MCF 10A (cell line): ENCODE results near the gene DYNC1I2. TPM values are rescaled to one million over a fixed set of nuclear protein-coding genes. Genes with fewer than 3 reads are reported as not detected.

Source experiments
- BruUV-seq: library from RNA; stranded (reverse); fragments of 400-500 nt; replicated peaks from 2 replicates; lab custom pipeline; 2021; lab: Mats Ljungman, UMichigan
- CTCF ChIA-PET: fragments of 300-600 bp; sonication (Branson Sonifier 250); formaldehyde crosslinking; extraction: SDS; loops from one replicate; lab custom pipeline; 2021; ENCODE audit warnings: antibody characterized with exemption, inconsistent platforms; lab: Yijun Ruan, JAX
- POLR2A ChIA-PET: fragments of 300-600, 350-650 bp; sonication (Branson Sonifier 250); formaldehyde crosslinking; extraction: SDS; loops from one replicate; lab custom pipeline; 2020; ENCODE audit warnings: antibody characterized with exemption, inconsistent platforms; lab: Yijun Ruan, JAX
- DNase-seq: peaks from one replicate; pipeline ENCODE4 v3.0.0-alpha.2; 2018; ENCODE audit not compliant: unreplicated experiment
- H3K27ac Mint-ChIP-seq: one replicate; pipeline ENCODE4 v1.8.0; 2022; ENCODE audit warnings: mild to moderate bottlenecking, low read depth, mixed read lengths; ENCODE audit not compliant: unreplicated experiment
- H3K27me3 Mint-ChIP-seq: one replicate; pipeline ENCODE4 v1.8.0; 2022; ENCODE audit warnings: mixed read lengths; ENCODE audit not compliant: insufficient read depth, unreplicated experiment
- H3K36me3 Mint-ChIP-seq: one replicate; pipeline ENCODE4 v1.8.0; 2022; ENCODE audit warnings: mild to moderate bottlenecking, moderate library complexity, mixed read lengths; ENCODE audit not compliant: insufficient read depth, unreplicated experiment
- H3K4me1 Mint-ChIP-seq: one replicate; pipeline ENCODE4 v1.8.0; 2022; ENCODE audit warnings: mixed read lengths; ENCODE audit not compliant: insufficient read depth, unreplicated experiment
- H3K4me3 Mint-ChIP-seq: one replicate; pipeline ENCODE4 v1.8.0; 2022; ENCODE audit warnings: mild to moderate bottlenecking, moderate library complexity, mixed read lengths; ENCODE audit not compliant: unreplicated experiment
- H3K9me3 Mint-ChIP-seq: one replicate; pipeline ENCODE4 v1.8.0; 2022; ENCODE audit warnings: mixed read lengths; ENCODE audit not compliant: unreplicated experiment
- CTCF ChIP-seq: fragments of 200-600 bp; IDR thresholded peaks from one replicate; pipeline ENCODE4 v1.8.0; 2022; ENCODE audit warnings: antibody characterized with exemption, mild to moderate bottlenecking; ENCODE audit not compliant: unreplicated experiment
- intact Hi-C: fragments of 100-400 bp; cut with micrococcal nuclease; formaldehyde crosslinking; loops from 2 replicates; pipeline ENCODE4 v1.14.1; 2022
- total RNA-seq: library from RNA; stranded (reverse); gene quantifications from 2 replicates; pipeline ENCODE4 v1.2.3, GENCODE V29; 2022

DYNC1I2 gene
- total RNA-seq, 1 experiment from 2014 or later, result 77.7 TPM

- CTCF ChIA-PET, result interaction anchor here (0.6 kb wide), 1 partner anchor 44 kb away, joined by 5 read pairs; no protein-coding TSS in a partner anchor
- no peak for DNase-seq
- Mint-ChIP-seq H3K27me3 (peaks cover 11% of the 10 kb centered on the region), H3K4me1 (no peaks in the 10 kb centered on the region), H3K36me3 (no peaks in the 10 kb centered on the region), H3K4me3 (no peak overlapping the region), H3K27ac (no peak overlapping the region), H3K9me3 (no peaks in the 10 kb centered on the region)
- TF ChIP-seq CTCF, result no peak
- intact Hi-C loops, result no loop called here
- no TSS peak for BruUV-seq
- POLR2A ChIA-PET, result no interaction called here
Measured at GRCh38 chr2:171678619-171679018, 8.7 kb upstream of the DYNC1I2 start.

- intact Hi-C loops, result loop anchor here (5.0 kb wide), 1 partner anchor 91 kb away; no protein-coding TSS in a partner anchor
- BruUV-seq, result no TSS peak
Measured at GRCh38 chr2:171688129-171688465, 828 bp downstream of the DYNC1I2 start.

GRCh38 chr2:171692331-171692730 lies 5.1 kb downstream of the DYNC1I2 start:
- no peak overlapping the region for H3K4me3 Mint-ChIP-seq
- H3K27me3 Mint-ChIP-seq, result no peaks in the 10 kb centered on the region
- POLR2A ChIA-PET, result interaction anchor here (1.0 to 1.5 kb wide), 2 partner anchors 9 to 10 kb away, joined by 3 read pairs; no protein-coding TSS in a partner anchor

More at GRCh38 chr2:171688129-171688465, 828 bp downstream of the DYNC1I2 start:
- H3K27me3 Mint-ChIP-seq, result no peaks in the 10 kb centered on the region
- peak overlapping the region; percentile 95 for H3K27ac Mint-ChIP-seq
- no peaks in the 10 kb centered on the region for H3K9me3 Mint-ChIP-seq
- peak overlapping the region; percentile 96 for H3K4me3 Mint-ChIP-seq
- CTCF ChIA-PET, result interaction anchor here (0.7 to 5.4 kb wide), 6 partner anchors 12 to 102 kb away, joined by 3 to 24 read pairs (median 5); no protein-coding TSS in a partner anchor
- no peak for DNase-seq
- POLR2A ChIA-PET, result interaction anchor here (0.6 to 3.9 kb wide), 21 partner anchors 12 to 989 kb away, joined by 3 to 58 read pairs (median 6); partner anchors contain the start of genes CYBRD1, DCAF17 and METTL8
- H3K4me1 Mint-ChIP-seq, result no peaks in the 10 kb centered on the region
- no peak for TF ChIP-seq CTCF
- peaks cover 35% of the 10 kb centered on the region for H3K36me3 Mint-ChIP-seq

More at GRCh38 chr2:171692331-171692730, 5.1 kb downstream of the DYNC1I2 start:
- no peak for TF ChIP-seq CTCF
- peaks cover 64% of the 10 kb centered on the region for H3K36me3 Mint-ChIP-seq
- no peak for DNase-seq
- no peaks in the 10 kb centered on the region for H3K4me1 Mint-ChIP-seq
- H3K27ac Mint-ChIP-seq, result no peak overlapping the region
- intact Hi-C loops, result no loop called here
- CTCF ChIA-PET, result interaction anchor here (0.6 to 3.0 kb wide), 5 partner anchors 8 to 486 kb away, joined by 3 to 14 read pairs (median 3); no protein-coding TSS in a partner anchor
- no peaks in the 10 kb centered on the region for H3K9me3 Mint-ChIP-seq
- BruUV-seq, result no TSS peak
